Measurements from ENCODE around the gene RBMS1.

RBMS1 gene

DNA sequence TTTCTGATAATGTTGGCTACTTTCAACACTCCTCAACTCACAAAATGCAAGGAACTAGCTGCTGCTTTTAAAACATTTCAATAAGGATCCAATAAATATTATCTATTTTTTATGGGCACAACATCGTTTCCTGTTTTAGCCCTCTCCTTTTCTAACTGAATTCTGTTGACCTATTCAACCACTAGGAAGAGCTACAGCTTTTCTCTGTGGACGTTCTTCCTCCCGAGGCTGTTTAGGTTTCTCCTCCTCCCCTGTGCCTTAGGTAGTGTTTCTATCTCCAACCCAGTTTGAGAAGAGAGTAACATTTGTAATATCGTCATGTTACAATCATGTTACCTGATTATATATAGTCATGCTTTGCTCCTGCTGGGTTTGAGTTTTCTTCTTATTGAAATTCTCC is 202.2 kb downstream of the RBMS1 start:
- Histone ChIP-seq H4K91ac (ENCODE audit: low read depth, low read length, poor library complexity) (no peak overlapping the region), H3K36me3 (replicated peaks in 1 of 2; ENCODE audit: control insufficient read depth in 2 of 2, insufficient read depth in 2 of 2, low read length in 2 of 2) (peaks cover 0 to 90% of the 10 kb centered on the region in 2 donors), H3K4ac (ENCODE audit: low read length) (no peak overlapping the region), H3K18ac (ENCODE audit: low read length) (no peak overlapping the region), H3K4me2 (ENCODE audit: insufficient read depth, low read length, poor library complexity, severe bottlenecking) (no peak overlapping the region), H3K27me3 (ENCODE audit: control insufficient read depth in 3 of 3, insufficient read depth in 3 of 3, low read depth in 1 of 3, low read length in 3 of 3) (no peaks in the 10 kb centered on the region), H2BK12ac (ENCODE audit: low read length) (no peak overlapping the region), H2BK5ac (ENCODE audit: low read length) (no peak overlapping the region), H2AFZ (ENCODE audit: low read length) (no peak overlapping the region), H3K9me3 (replicated peaks in 1 of 2; ENCODE audit: control insufficient read depth in 2 of 2, insufficient read depth in 1 of 2, low read depth in 1 of 2, low read length in 2 of 2) (no peaks in the 10 kb centered on the region), H3K79me1 (ENCODE audit: low read depth, low read length) (no peaks in the 10 kb centered on the region), H3K23ac (ENCODE audit: low read depth, low read length, poor library complexity) (no peak overlapping the region), H3K9ac (ENCODE audit: low read depth, low read length, poor library complexity) (no peak overlapping the region), H3K4me3 (ENCODE audit: low read length in 2 of 2) (no peak overlapping the region), H2AK5ac (ENCODE audit: low read depth, low read length) (no peak overlapping the region), H2BK15ac (ENCODE audit: low read length) (no peak overlapping the region), H3K4me1 (ENCODE audit: control insufficient read depth in 2 of 2, insufficient read depth in 1 of 2, low read depth in 1 of 2, low read length in 2 of 2) (peaks cover 0 to 9% of the 10 kb centered on the region in 2 donors), H2BK120ac (ENCODE audit: low read depth, low read length) (no peak overlapping the region), H3K27ac (replicated peaks; ENCODE audit: low read length) (no peak overlapping the region), H4K8ac (ENCODE audit: low read depth, low read length) (no peak overlapping the region), H3K14ac (ENCODE audit: low read length) (no peak overlapping the region)
- no CpG with 5 or more reads among the region's 4 CpGs for WGBS, 2 donors (ENCODE audit: extremely low coverage in 2 of 2, insufficient read length in 2 of 2, insufficient replicate concordance in 1 of 2)
- no peak for DNase-seq (ENCODE audit: low spot score)

DNA sequence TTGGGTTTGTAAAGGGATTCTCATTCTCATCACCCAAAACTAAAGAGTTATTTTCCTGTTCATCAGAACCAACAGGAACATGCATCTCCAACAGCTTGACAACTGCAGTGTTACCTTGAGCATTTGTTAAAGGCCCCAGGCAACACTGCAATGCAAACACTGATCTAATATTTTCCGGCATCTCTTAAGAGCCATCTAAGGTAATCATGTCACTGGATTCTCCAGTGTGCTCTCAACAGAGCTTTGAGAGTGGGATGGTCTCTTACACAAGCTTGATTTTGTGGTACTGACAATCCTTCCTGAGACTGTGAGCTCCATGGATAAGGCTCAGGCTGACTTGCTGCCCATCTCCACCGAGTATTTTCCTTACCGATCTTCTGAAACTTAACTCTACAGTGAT is 203.0 kb downstream of the RBMS1 start:
- Histone ChIP-seq H4K8ac (ENCODE audit: low read depth, low read length) (no peak overlapping the region), H2BK120ac (ENCODE audit: low read depth, low read length) (no peak overlapping the region), H2BK12ac (ENCODE audit: low read length) (no peak overlapping the region), H4K91ac (ENCODE audit: low read depth, low read length, poor library complexity) (no peak overlapping the region), H3K18ac (ENCODE audit: low read length) (no peak overlapping the region), H3K4me2 (ENCODE audit: insufficient read depth, low read length, poor library complexity, severe bottlenecking) (no peak overlapping the region), H3K36me3 (replicated peaks in 1 of 2; ENCODE audit: control insufficient read depth in 2 of 2, insufficient read depth in 2 of 2, low read length in 2 of 2) (peaks cover 0 to 88% of the 10 kb centered on the region in 2 donors), H2BK5ac (ENCODE audit: low read length) (no peak overlapping the region), H3K14ac (ENCODE audit: low read length) (no peak overlapping the region), H3K27me3 (ENCODE audit: control insufficient read depth in 3 of 3, insufficient read depth in 3 of 3, low read depth in 1 of 3, low read length in 3 of 3) (no peaks in the 10 kb centered on the region), H3K27ac (replicated peaks; ENCODE audit: low read length) (no peak overlapping the region), H3K23ac (ENCODE audit: low read depth, low read length, poor library complexity) (no peak overlapping the region), H2AFZ (ENCODE audit: low read length) (no peak overlapping the region), H3K4me1 (ENCODE audit: control insufficient read depth in 2 of 2, insufficient read depth in 1 of 2, low read depth in 1 of 2, low read length in 2 of 2) (peaks cover 0 to 7% of the 10 kb centered on the region in 2 donors), H3K4ac (ENCODE audit: low read length) (no peak overlapping the region), H3K4me3 (ENCODE audit: low read length in 2 of 2) (no peak overlapping the region), H3K9me3 (replicated peaks in 1 of 2; ENCODE audit: control insufficient read depth in 2 of 2, insufficient read depth in 1 of 2, low read depth in 1 of 2, low read length in 2 of 2) (no peaks in the 10 kb centered on the region), H2BK15ac (ENCODE audit: low read length) (no peak overlapping the region), H2AK5ac (ENCODE audit: low read depth, low read length) (no peak overlapping the region), H3K9ac (ENCODE audit: low read depth, low read length, poor library complexity) (no peak overlapping the region), H3K79me1 (ENCODE audit: low read depth, low read length) (no peaks in the 10 kb centered on the region)
- no peak for DNase-seq (ENCODE audit: low spot score)
- WGBS, 2 donors (ENCODE audit: extremely low coverage in 2 of 2, insufficient read length in 2 of 2, insufficient replicate concordance in 1 of 2) = no CpG with 5 or more reads among the region's 3 CpGs

DNA sequence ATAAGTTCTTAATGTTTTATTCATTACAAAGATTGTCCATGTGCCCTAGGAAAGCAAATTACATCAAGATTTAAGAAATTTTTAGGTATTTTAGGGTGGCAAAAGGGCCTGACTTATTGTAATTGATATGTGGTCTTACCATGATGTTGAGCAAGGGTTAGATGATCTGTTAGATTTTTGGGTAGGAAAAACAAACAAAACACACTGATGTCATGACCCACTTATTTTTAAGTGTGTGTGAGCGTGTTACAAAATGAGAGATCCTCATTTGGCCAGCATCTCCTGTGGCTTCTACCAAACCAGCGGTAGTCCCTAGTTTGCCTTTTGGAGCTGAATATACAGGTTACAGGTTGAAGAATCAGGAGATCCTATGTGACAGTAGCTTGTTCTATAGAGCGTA is 203.8 kb downstream of the RBMS1 start:
- no CpG with 5 or more reads among the region's 3 CpGs for WGBS, 2 donors (ENCODE audit: extremely low coverage in 2 of 2, insufficient read length in 2 of 2, insufficient replicate concordance in 1 of 2)

DNA sequence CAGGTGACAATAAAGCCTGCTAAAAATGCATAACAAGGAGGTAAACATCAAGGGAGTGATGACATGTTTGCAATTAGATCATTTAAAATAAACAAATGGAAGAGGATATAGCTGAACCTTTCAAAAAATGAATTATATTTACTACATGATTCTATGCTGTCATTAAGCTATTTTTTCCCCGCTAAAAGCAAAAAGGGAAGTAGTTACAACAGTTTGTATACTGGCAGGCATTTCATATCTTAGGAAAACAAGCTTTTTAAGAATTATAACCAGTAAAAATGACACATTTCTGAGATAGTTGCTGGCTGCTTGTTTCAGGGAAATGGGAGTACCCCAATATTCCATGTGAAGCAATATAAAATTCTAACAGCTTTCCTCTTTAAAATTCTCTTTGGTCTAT is 204.5 kb downstream of the RBMS1 start:
- Histone ChIP-seq H3K4me3 (ENCODE audit: low read length in 2 of 2) (no peak overlapping the region), H3K4me2 (ENCODE audit: insufficient read depth, low read length, poor library complexity, severe bottlenecking) (no peak overlapping the region), H3K4me1 (ENCODE audit: control insufficient read depth in 2 of 2, insufficient read depth in 1 of 2, low read depth in 1 of 2, low read length in 2 of 2) (peaks cover 0 to 7% of the 10 kb centered on the region in 2 donors), H3K9me3 (replicated peaks in 1 of 2; ENCODE audit: control insufficient read depth in 2 of 2, insufficient read depth in 1 of 2, low read depth in 1 of 2, low read length in 2 of 2) (no peaks in the 10 kb centered on the region), H4K91ac (ENCODE audit: low read depth, low read length, poor library complexity) (no peak overlapping the region), H3K18ac (ENCODE audit: low read length) (no peak overlapping the region), H2BK15ac (ENCODE audit: low read length) (no peak overlapping the region), H3K23ac (ENCODE audit: low read depth, low read length, poor library complexity) (no peak overlapping the region), H2AFZ (ENCODE audit: low read length) (no peak overlapping the region), H3K27ac (replicated peaks; ENCODE audit: low read length) (no peak overlapping the region), H4K8ac (ENCODE audit: low read depth, low read length) (no peak overlapping the region), H2BK12ac (ENCODE audit: low read length) (no peak overlapping the region), H3K36me3 (replicated peaks in 1 of 2; ENCODE audit: control insufficient read depth in 2 of 2, insufficient read depth in 2 of 2, low read length in 2 of 2) (peaks cover 2 to 90% of the 10 kb centered on the region in 2 donors), H2BK5ac (ENCODE audit: low read length) (no peak overlapping the region), H2BK120ac (ENCODE audit: low read depth, low read length) (no peak overlapping the region), H3K14ac (ENCODE audit: low read length) (no peak overlapping the region), H3K27me3 (ENCODE audit: control insufficient read depth in 3 of 3, insufficient read depth in 3 of 3, low read depth in 1 of 3, low read length in 3 of 3) (no peaks in the 10 kb centered on the region), H3K79me1 (ENCODE audit: low read depth, low read length) (no peaks in the 10 kb centered on the region), H2AK5ac (ENCODE audit: low read depth, low read length) (no peak overlapping the region), H3K4ac (ENCODE audit: low read length) (no peak overlapping the region), H3K9ac (ENCODE audit: low read depth, low read length, poor library complexity) (no peak overlapping the region)
- no peak for DNase-seq (ENCODE audit: low spot score)
- no CpG with 5 or more reads among the region's 1 CpG for WGBS, 2 donors (ENCODE audit: extremely low coverage in 2 of 2, insufficient read length in 2 of 2, insufficient replicate concordance in 1 of 2)

More for the DNA sequence above, 203.8 kb downstream of the RBMS1 start:
- Histone ChIP-seq H3K4me3 (ENCODE audit: low read length in 2 of 2) (no peak overlapping the region), H2BK15ac (ENCODE audit: low read length) (no peak overlapping the region), H4K91ac (ENCODE audit: low read depth, low read length, poor library complexity) (no peak overlapping the region), H4K8ac (ENCODE audit: low read depth, low read length) (no peak overlapping the region), H3K23ac (ENCODE audit: low read depth, low read length, poor library complexity) (no peak overlapping the region), H2BK12ac (ENCODE audit: low read length) (no peak overlapping the region), H2AK5ac (ENCODE audit: low read depth, low read length) (no peak overlapping the region), H3K9me3 (replicated peaks in 1 of 2; ENCODE audit: control insufficient read depth in 2 of 2, insufficient read depth in 1 of 2, low read depth in 1 of 2, low read length in 2 of 2) (no peaks in the 10 kb centered on the region), H3K4me1 (ENCODE audit: control insufficient read depth in 2 of 2, insufficient read depth in 1 of 2, low read depth in 1 of 2, low read length in 2 of 2) (peaks cover 0 to 7% of the 10 kb centered on the region in 2 donors), H3K36me3 (replicated peaks in 1 of 2; ENCODE audit: control insufficient read depth in 2 of 2, insufficient read depth in 2 of 2, low read length in 2 of 2) (peaks cover 0 to 90% of the 10 kb centered on the region in 2 donors), H3K18ac (ENCODE audit: low read length) (no peak overlapping the region), H3K4ac (ENCODE audit: low read length) (no peak overlapping the region), H3K79me1 (ENCODE audit: low read depth, low read length) (no peaks in the 10 kb centered on the region), H3K14ac (ENCODE audit: low read length) (no peak overlapping the region), H2AFZ (ENCODE audit: low read length) (no peak overlapping the region), H2BK120ac (ENCODE audit: low read depth, low read length) (no peak overlapping the region), H3K9ac (ENCODE audit: low read depth, low read length, poor library complexity) (no peak overlapping the region), H3K27me3 (ENCODE audit: control insufficient read depth in 3 of 3, insufficient read depth in 3 of 3, low read depth in 1 of 3, low read length in 3 of 3) (no peaks in the 10 kb centered on the region), H2BK5ac (ENCODE audit: low read length) (no peak overlapping the region), H3K4me2 (ENCODE audit: insufficient read depth, low read length, poor library complexity, severe bottlenecking) (no peak overlapping the region), H3K27ac (replicated peaks; ENCODE audit: low read length) (no peak overlapping the region)
- DNase-seq (ENCODE audit: low spot score) = no peak
